ENCODE data around the gene CD96.
"Not testable (repeated sequence)": the region's sequence is repeated elsewhere in the genome, so short reads cannot be mapped to it uniquely, and the experiment has no call there.

Gene CD96

DNA sequence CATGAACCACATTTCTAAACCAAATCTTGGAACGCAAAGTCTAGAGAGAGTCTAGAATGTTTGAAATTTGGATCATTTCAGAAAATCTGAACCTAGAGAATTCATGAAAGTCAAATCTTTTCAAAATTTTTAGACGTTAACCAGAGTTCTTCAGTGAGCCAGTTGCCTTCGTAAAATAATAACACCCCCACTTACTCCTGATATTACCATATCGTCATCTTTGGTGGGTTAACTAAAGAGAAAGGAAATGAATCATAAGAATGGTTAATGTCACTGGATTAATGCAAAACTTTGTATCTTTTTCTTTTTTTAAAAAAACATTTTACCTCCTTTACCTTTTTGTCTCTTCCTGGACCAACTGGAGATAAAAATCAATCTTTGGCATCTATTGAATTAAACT lies 54.3 kb downstream of the CD96 start:
- no peak for DNase-seq

DNA sequence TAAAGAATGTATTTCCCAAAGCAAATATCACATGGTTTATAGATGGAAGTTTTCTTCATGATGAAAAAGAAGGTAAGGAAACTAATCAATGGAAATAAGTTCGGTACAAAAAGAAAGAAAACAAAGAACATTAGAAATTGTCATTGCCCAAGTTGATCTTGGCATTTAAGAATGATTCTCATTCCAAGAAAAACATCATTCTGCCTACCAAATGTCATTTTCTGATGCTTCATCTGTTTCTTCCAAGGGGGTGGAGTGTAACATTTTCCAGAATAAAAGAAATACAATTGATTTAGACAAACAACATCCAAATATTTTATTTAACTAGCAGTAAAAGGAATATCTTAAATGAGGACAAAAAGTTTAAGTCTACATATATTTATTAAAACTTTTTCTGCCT lies 56.1 kb downstream of the CD96 start:
- DNase-seq, result no peak

DNA sequence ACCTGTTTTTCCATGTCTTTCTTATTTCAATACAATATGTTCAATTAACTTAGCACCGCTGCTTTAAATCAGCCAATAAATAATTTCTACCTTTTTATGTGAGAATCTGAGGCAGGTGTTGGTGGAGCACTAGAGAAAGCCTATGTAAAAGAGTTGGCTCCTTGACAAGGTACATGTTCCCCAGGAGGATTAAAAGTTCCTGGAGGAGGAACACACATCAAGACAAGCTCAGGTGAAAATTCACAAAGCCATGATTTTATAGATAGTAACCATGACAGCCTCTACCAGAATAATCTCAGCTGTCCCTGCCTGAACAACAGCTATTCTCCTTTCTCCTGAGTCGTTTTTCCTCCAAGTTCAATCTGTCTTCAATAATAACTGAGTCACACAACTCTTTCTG lies 56.6 kb downstream of the CD96 start:
- no peak for DNase-seq

DNA sequence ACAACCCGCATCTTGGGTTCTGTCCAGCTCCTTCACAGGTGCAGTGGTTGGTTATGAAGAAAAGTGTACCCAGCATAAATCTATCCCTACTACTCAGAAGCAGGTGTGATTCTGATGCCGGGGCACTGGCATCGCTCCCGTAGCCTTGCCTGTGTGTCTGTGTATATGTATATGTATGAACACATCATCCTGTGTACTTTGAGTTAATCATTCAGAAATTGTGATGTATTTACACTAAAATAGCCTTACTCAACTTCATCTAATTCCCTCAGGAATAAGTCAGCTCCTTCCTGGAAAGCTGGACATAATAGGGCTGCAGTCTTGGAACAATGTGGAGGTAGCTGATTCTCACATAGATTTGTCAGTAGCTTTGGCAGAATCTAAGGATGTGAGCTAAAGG lies 59.8 kb downstream of the CD96 start:
- DNase-seq, result no peak

DNA sequence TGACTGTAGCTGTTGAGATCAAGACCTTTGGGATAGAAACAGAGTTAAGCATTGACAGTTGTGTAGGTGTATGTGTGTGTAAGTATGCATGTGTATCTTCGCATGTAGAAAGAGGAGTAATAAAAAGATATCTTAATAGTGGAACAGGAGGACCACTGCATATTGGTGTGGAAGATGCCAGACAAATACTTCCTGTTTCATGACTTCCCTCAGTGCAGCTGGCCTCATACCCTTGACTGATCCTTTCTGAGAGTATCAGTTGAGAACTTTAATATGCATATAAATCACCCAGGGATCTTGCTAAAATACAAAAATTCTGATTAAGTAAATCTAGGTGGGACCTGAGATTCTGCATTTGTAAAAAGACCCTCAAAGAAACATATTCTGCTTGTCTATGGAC lies 61.7 kb downstream of the CD96 start:
- DNase-seq, result no peak

DNA sequence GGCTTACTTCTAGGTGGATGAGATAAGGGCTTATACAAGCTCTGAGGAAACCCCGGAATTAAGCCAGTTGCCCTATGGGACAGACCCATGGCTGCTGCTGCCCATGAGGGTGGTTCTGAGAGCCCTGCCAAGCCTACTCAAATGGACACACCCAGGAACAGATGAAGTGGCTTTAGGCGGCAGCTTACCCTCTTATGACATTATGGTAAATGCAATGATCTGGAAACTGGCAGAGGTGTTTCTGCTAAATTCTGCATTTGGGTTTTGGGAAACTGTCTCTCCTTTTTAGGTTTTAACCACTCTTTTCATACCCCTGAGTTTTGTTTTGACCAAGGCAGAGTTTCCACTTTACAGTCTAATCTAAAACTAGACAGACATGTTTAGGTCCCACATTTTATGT lies 62.1 kb downstream of the CD96 start:
- no peak for DNase-seq

DNA sequence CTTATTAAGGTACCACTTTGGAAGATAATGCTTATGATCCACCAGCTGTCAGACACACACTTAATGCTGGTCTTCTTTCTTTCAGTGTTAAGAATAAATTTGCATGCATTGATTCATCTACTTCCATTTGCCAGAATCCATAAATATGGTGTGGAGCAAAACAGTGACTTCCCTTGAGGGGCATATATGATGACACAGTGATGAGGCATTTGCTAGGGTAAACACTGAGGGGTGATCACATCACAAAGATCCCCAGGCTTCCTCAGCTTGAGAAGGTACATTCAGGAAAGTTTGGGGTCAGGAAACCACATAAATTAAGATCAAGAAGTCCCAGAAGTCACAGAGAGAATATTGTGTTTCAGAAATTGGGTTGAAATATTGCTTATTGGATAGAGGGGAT lies 63.0 kb downstream of the CD96 start:
- no peak for DNase-seq

DNA sequence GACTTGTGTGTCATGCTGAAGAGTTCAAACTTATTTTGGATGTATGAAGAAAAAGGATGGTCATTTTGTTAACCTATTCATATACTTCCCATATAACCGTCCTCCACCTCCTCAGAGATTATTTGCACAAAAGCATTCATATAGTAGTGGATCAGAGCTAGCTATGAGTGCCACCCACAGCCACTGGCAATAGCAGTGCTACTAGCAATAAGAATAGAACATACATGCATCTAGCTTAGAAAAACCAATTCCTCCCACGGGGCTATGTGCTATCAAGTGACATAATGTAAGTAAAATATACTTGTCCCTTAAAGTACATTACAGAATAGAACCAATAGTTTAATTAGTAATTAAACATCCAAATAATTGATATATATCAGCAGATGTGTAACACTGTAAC lies 63.5 kb downstream of the CD96 start:
- no peak for DNase-seq

DNA sequence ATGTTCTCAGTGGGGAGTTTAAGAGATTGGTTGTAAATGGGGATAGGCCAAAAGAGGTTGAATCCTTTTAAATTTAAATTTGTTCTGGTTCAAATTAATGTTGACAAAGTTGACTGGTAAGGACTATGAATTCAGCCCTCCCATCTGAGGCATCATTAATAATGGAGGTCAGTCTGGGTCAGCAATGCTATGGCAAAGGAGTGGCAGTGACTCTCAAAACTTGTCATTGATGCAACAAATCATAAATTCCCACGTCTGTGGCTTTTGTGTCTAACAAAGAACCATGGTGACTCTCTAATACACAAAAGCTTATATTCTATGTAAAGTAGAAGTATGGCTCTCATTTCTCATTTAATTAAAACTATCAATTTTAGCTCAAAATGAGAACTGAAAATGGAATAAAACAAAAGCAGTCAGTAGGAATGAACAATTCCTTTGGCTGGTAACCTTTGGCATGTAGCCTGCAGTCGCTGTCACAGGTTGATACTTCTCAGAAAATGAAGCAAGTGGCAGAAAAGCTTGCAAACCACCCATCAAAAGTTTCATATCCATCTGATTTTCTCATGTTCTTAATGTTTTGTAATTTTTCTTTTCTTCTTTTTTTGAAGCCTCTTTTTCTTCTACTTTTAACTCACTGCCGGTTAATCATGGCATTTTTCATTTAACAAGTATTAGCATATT lies 65.4 kb downstream of the CD96 start:
- no peak for DNase-seq

DNA sequence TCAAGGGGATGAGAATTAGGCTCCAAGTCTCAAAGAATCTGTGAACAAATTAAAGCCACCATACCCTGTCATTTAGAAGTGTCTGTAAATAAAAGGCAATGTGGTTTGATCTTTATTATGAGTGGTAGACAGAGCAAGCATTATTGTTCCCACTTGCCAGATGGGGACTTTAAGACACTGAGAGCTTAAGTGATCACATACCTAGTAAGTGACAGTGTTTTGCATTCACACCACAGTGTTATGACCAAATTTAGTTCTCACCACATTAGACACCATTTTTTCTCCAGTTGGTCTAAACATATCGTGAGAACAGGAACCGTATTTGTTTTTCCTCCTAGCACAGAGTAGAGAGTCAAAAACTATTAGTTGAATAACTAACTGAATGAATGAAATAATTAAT lies 66.4 kb downstream of the CD96 start:
- DNase-seq, result no peak

DNA sequence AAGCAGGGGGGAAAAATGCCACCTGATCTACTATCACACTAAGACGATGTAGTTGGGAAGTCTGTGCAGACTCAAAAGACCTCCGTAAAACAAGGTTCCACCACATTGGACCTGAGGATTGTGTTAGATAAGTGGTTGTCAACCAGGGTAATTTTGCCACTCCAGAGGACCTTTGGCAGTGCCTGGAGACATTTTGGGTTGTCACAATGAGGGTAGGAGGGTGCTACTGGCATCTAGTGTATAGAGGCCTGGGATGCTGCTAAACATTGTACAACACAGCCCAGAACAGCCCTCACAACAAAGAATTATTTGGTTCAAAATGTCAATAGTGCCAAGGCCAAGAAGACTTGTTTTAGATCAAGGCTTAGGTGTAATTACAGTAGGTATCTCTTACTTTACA lies 67.7 kb downstream of the CD96 start:
- no peak for DNase-seq

DNA sequence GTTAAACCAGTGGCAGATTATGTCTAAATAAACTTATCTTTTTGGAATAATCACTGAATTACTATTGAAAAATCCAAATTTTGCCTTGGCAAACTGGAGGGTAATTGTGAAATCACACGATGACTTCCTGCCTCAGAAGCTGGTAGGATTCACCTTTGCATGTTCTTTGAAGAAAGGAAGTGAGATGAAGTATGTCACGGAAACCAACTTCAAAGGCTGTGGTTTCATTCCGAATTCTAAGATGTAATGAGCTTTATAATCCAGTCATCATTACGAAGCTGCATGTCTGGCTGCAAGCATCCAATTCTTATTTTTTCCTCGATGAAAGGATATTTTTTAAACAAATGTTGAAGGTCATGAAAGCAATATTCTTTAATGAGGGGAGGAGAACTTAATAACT lies 68.2 kb downstream of the CD96 start:
- no peak for DNase-seq

DNA sequence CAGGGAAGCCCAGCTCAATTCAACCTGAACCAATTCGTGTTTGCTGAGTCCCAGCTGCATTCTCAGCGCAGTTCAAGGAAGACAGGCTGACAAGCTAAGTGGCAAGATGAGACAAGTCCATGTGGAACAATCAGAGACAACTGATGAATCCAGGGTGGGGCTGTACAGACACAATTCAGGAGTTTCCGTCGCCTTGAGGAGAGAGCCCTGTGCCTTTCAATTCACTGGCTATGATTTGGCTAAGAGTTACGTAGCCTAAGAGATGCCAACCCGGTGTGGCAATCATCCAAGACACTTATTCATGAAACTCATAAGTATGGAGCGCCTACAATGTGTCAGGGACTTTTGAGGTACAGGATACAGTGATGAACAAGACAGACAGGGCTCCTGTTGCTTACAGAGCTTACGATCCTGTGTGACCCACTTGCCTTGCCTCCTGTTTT lies 68.6 kb downstream of the CD96 start:
- no peak for DNase-seq

DNA sequence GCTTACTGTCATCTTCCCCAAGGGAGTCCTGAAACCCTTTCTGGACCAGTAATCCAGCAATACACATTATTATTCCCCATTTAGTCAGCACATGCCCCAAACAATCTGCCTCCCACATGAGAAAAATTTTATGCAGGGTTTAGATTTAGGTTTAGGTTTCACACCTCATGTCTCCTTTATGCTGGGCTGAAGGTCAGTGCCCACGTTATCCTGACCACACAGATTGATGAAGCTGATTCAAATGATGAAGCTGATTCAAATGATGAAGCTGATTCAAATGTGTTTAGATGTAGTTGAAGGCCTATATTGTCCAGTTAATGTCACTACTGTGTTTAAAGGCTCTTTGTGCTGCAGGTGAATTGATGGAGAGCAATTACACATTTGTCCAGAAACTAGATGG lies 71.3 kb downstream of the CD96 start:
- no peak for DNase-seq

DNA sequence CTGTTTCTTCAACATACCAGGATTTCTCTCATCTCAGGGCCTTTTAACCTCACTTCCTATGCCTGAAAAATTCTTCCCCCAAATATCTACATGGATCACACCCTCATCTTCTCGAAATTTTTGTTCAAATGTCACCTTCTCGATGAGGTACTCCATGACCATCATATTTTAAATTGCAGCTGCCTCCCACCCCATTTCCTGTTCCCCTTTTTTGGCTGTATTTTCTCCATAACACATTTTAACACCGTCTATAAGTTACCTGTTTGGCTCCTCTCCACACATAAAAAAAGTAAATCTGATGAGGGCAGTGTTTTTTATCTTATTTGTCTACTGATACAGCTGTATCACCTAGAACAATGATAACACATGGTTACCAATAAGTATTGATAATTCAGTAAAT lies 73.9 kb downstream of the CD96 start:
- DNase-seq, result no peak

DNA sequence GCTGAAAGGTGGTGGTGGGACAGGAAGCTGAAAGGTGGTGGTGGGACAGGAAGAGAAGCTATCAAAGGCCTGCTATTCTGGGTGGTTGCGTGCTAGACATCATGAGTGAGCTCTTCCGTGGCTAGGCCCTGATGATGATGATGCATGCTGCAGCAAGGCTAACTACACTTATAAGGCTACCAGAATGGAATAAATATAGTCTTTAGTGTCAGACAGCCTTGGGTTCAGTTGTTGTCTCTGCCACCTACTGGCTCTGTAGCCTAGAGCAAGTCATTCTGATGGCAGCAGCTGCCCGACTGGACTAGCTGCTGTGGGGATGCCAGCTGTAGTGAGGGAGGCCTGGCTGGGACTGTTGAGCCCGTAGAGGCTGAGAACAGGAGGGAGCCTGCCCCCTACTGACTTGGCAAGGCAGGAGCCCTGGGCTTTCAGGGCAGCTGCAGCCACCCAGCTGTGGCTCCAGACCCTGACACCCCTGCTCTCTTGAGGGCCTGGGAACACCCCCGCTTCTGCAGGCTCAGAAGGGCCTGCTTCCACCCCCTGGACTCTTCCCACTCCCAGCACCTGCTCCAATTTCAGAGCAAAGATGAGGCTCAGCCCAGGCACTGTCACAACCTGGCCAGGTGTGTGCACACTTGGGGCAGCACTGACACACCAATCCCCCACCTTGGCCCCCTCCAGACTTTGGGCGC lies 74.6 kb downstream of the CD96 start:
- DNase-seq, result no peak

DNA sequence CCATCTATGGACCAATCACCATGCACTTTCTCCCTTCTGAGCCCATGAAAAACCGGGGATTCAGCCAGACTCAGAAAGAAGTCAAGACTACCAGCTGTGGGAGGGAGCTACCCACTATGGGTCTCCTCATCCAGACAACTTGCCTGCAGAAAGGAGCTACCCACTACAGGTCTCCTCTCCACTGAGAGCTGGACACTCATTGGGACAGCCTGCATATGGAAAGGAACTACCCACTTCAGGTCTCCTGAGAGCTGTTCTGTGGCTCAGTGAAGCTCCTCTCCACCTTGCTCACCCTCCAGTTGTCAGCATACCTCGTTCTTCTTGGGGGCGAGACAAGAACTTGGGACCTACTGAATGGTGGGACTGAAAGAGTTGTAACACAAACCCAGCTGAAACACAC lies 75.4 kb downstream of the CD96 start:
- DNase-seq, result no peak

DNA sequence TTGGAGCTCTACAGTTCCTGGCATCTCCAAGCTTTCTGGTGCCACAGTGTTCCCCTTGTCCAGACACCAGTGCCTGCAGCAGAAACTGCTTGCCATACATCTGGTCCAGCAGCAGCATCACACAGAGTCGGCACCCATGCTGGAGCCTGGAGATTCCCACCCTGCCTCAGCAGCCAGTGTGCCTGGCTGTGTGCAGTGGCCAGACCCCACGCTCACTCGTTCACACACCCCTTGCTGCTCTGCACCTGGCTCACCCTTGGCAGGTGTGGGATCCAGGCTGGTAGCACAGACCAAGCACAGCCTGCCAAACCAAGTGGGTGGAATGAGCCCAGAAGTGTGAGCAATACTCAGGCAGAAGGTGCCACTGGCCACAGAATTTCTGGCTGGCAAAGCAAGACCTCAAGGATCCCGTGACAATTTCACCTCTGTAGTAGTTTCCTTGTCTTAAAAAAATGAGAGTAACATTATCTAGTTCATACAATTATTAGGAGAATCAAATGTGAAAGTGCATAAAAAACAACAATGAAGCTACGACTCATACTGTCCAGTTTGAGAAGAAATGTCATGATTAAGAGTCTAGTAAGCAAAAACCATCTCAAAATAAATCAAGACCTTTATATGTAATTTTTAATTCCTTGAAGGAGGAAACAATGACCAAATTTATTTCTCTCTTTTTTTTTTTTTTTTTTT lies 76.1 kb downstream of the CD96 start:
- no peak for DNase-seq

DNA sequence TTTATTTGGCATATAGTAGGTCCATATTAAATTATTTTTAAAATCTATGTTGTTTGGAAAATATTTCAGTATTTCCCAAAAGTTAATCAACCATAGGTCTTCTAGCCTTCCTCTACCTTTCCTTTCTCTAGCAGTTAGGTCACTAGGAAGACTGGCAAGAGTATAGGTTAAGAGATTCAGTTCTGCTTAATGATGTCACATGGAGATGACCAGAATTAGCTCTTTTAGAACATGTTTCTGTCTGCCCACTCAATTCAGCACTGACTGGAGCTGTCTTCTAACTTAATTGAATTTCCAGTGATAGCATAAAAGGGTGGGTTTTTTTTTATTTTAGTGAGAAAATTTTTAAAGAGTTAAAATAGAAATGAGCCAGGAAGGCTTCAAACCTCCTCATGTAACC lies 76.9 kb downstream of the CD96 start:
- no peak for DNase-seq

DNA sequence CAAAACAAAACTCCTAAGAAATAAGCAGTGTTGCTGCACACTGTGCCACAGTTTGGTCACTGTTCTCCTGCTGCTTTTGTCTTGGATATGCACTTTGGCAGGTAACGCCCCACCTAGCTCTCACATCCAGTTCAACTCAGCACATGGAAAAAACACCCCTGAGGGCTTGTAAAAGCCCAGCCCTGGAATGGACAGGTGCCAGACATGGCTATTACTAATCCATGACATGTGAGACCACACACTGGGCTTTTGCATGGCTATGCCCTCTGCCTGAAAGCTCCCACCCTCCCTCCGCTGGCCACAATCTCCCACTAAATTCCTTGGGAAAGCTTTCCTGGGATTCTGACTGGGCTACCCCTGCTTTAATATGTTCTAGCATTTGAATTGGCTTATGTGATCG lies 77.8 kb downstream of the CD96 start:
- no peak for DNase-seq

DNA sequence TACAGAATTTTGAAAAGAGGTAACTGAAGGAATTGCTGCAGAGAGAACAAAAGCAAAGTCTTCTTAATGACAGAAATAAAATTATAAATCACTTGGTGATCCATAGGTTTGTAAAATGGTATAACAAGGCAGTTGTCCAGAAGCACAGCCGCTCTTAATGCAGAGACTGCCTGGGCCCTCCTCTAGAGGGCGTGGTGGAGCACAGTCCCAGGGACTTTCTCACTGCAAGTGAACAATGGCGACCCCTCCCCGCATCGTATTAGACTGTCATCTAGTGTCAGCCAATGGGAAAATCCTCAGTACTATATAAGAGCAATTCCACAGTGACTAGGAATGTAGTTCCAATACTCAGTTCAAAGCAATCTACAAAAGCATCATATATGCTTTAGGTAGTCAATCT lies 79.5 kb downstream of the CD96 start:
- no peak for DNase-seq

DNA sequence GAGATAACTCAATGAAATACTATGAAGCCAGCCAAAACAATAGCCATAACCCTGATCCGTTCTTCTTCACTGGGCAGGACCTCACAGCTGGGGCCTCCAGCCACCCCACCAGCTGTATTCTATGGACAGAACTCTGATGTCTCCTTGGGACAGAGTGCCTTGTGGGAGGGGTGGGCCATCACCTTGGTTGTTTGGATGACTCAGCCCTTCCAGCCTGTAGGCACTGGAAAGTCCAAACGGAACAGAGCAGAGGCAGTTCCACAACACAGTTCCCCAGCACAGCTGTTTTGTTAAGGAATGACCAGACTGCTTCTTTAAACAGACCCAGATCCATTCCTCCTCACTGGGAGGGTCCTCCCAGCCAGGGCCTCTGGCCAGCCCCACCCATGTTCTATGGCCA lies 85.1 kb downstream of the CD96 start:
- no peak for DNase-seq

DNA sequence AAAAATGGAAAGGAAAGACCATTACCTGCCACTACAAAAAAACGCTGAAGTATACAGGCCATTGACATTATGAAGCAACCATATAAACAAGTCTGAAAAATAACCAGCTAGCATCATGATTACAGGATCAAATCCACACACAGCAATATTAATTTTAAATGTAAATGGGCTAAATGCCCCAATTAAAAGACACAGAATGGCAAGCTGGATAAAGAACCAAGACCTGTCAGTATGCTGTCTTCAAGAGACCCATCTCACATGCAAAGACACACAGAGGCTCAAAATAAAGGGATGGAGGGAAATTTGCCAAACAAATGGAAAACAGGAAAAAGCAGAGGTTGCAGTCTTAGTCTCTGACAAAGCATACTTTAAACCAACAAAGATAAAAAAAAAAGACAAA lies 87.0 kb downstream of the CD96 start:
- not testable (repeated sequence) for DNase-seq

DNA sequence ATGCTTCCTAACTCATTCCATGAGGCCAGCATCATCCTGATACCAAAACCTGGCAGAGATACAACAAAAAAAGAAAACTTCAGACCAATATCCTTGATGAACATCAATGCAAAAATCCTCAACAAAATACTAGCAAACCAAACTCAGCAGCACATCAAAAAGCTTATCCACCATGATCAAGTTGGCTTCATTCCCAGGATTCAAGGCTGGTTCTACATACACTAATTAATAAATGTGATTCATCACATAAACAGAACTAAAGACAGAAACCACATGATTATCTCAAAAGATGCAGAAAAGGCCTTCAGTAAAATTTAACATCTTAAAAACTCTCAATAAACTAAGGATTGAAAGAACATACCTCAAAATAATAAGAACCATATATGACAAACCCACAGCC lies 88.6 kb downstream of the CD96 start:
- DNase-seq, result not testable (repeated sequence)

DNA sequence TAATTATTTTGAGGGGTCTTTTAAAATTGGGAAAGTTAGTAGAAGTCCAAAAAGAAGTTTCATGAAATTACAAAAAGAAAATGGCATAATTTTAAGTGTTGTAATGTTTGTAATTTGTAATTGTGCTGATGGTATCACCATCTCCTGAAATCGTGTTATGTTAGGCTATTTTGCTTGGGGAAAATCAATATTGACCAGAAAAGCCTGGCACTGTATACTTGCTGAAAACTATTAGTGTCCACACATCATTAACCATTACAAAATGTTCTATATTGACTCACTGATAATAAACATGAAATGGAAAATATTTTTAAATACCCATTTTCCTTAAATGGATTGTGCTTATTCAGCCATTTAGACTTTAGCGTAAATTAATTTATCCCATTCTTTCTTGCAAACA lies 93.4 kb downstream of the CD96 start:
- no peak for DNase-seq

All from NCI-H2227 treated with DMSO at 0.1 percent for 48 hours (cell line).